ENCODE data around the gene MSANTD4. TPM values are rescaled to one million over a fixed set of nuclear protein-coding genes. Genes with fewer than 3 reads are reported as not detected.

The MSANTD4 gene
- total RNA-seq, 4 donors from 2014 or later, result 22.8 to 57.7 (median 31.6) TPM

DNA sequence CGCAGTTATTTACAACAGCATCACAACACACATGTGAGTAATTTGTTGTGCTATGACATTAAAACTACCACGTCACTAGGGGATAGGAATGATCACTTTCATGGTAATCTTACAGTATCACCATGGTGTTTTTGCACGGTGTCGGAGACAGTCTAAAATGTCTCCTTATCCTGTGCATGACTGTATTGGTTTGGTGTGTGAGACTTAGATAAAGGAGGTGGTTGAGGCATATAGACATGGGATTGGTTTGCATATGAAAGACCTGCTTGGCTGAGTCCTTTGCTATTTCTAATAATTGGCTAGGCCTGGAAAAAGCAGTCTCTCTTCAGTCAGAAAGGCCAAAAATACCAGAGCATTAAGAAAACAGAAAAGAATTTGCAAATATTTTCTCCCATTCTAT, 30.2 kb downstream of the MSANTD4 start:
- H3K27ac ChIP-seq, result no peak overlapping the region
- no peaks in the 10 kb centered on the region for H3K27me3 ChIP-seq
- H3K9me3 ChIP-seq, result no peaks in the 10 kb centered on the region
- H3K4me3 ChIP-seq, result no peak overlapping the region
- intact Hi-C loops (cut with DNase I; ENCODE audit: low total_unique reads), result no loop called here
- no peak for DNase-seq
- H3K36me3 ChIP-seq, result no peaks in the 10 kb centered on the region
- H3K4me1 ChIP-seq, result no peaks in the 10 kb centered on the region
- no peak for TF ChIP-seq POLR2A (IDR thresholded peaks at IDR 0.05)
- TF ChIP-seq, protein P1, sequence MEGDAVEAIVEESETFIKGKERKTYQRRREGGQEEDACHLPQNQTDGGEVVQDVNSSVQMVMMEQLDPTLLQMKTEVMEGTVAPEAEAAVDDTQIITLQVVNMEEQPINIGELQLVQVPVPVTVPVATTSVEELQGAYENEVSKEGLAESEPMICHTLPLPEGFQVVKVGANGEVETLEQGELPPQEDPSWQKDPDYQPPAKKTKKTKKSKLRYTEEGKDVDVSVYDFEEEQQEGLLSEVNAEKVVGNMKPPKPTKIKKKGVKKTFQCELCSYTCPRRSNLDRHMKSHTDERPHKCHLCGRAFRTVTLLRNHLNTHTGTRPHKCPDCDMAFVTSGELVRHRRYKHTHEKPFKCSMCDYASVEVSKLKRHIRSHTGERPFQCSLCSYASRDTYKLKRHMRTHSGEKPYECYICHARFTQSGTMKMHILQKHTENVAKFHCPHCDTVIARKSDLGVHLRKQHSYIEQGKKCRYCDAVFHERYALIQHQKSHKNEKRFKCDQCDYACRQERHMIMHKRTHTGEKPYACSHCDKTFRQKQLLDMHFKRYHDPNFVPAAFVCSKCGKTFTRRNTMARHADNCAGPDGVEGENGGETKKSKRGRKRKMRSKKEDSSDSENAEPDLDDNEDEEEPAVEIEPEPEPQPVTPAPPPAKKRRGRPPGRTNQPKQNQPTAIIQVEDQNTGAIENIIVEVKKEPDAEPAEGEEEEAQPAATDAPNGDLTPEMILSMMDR (IDR thresholded peaks at IDR 0.05), result no peak

DNA sequence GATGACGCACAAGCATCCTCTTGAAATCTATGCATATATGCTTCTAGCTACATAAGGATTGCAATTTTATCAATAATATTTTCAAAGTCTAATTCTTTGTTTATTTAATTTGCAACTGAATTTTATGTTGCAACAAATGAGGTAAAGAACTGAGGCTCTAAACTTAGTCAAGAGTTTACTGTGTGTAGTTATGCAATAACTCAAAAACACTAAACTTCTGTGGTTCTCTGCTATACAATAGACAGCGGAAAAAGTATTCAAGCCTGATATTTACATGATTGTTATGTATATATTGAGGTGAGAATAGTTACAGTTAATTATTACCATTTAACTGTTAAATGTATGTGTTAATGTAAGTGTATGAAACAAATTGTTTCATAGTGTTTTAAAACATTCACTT, 32.9 kb downstream of the MSANTD4 start:
- H3K4me1 ChIP-seq, result no peaks in the 10 kb centered on the region
- no peak overlapping the region for H3K27ac ChIP-seq
- no peak overlapping the region for H3K4me3 ChIP-seq
- no peaks in the 10 kb centered on the region for H3K36me3 ChIP-seq
- no peak for DNase-seq
- H3K27me3 ChIP-seq, result no peaks in the 10 kb centered on the region
- TF ChIP-seq POLR2A (IDR thresholded peaks at IDR 0.05), result no peak
- TF ChIP-seq, protein P1 (IDR thresholded peaks at IDR 0.05), result no peak
- intact Hi-C loops (cut with DNase I; ENCODE audit: low total_unique reads), result no loop called here
- no peaks in the 10 kb centered on the region for H3K9me3 ChIP-seq

DNA sequence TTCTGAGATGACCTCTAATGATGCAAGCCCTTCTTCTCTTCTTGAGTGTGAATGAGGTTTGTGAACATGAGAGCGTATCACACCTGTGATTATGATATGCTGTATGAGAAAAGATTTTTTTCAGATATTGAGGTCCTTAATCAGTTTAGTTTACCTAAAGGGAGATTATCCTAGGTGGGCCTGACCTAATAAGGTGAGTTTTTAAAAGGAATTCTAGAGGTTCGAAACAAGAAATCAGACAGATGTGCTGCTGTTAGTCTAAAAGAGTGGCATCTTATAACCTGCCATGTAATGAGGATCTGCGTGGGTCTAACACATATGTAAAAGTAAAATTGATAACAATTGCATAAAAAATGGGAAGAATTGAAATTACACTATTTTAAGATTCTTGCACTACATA, 33.8 kb downstream of the MSANTD4 start:
- no peak for DNase-seq
- intact Hi-C loops (cut with DNase I; ENCODE audit: low total_unique reads), result no loop called here
- H3K4me1 ChIP-seq, result no peaks in the 10 kb centered on the region
- no peaks in the 10 kb centered on the region for H3K36me3 ChIP-seq
- no peak for TF ChIP-seq POLR2A (IDR thresholded peaks at IDR 0.05)
- TF ChIP-seq, protein P1 (IDR thresholded peaks at IDR 0.05), result no peak
- no peak overlapping the region for H3K27ac ChIP-seq
- no peaks in the 10 kb centered on the region for H3K9me3 ChIP-seq
- no peaks in the 10 kb centered on the region for H3K27me3 ChIP-seq
- H3K4me3 ChIP-seq, result no peak overlapping the region

DNA sequence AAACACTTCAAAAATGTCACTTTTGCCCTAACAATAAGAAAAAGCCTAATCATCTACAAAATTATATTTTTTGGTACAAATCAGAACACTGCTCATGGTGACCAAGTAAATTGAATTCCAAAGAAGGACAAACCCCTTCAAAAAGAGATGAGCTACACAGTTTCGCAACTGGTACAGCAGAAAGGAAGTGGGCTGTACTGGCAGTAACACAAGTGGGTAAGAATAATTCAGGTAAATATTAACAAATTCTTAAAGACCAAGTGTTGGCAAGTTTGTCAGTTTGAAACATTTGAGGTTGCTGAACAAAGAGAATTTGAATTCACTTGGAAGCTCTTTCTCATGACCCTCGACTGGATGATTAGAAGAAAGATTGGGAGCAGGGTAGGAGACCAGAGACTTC, 35.5 kb downstream of the MSANTD4 start:
- no peaks in the 10 kb centered on the region for H3K9me3 ChIP-seq
- TF ChIP-seq POLR2A (IDR thresholded peaks at IDR 0.05), result no peak
- TF ChIP-seq, protein P1 (IDR thresholded peaks at IDR 0.05), result no peak
- no peak for DNase-seq
- no peaks in the 10 kb centered on the region for H3K4me1 ChIP-seq
- H3K27ac ChIP-seq, result no peak overlapping the region
- no peaks in the 10 kb centered on the region for H3K27me3 ChIP-seq
- H3K36me3 ChIP-seq, result no peaks in the 10 kb centered on the region
- intact Hi-C loops (cut with DNase I; ENCODE audit: low total_unique reads), result no loop called here
- no peak overlapping the region for H3K4me3 ChIP-seq

DNA sequence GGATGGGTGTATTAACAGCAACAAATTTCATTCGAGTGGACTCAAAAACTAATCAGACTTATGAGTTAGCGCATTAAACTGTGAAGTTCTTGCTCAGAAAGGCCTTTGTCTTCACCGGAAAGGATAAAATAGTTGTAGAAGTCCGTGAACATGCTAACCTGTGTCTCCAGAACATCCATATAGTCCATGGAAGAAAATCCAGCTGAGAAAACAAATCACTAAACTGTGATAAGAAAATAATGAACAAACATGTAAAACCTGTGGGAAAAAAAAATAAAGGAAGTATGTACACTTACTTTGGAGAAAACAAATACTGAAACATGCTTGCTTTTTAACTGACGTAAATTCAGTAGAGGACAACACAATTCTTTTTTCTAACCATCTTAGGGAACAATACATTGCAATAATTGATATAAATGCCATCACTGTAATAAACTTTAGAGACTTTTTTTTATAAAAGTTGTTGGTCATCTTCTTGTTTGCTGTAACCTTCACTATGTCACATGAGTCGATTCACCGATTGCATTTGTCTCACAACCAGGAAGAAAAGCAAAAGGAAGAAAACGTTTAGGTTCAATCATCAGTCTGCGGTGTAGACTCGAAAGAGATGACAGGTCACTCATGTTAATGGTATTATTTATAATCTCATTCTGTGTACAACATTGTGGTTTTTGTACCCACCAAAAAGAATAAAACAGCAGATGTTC, 41.9 kb downstream of the MSANTD4 start:
- no peak for DNase-seq

More for the DNA sequence above, 41.9 kb downstream of the MSANTD4 start:
- H3K36me3 ChIP-seq, result no peaks in the 10 kb centered on the region
- H3K4me3 ChIP-seq, result no peak overlapping the region
- intact Hi-C loops (cut with DNase I; ENCODE audit: low total_unique reads), result no loop called here
- H3K4me1 ChIP-seq, result no peaks in the 10 kb centered on the region
- TF ChIP-seq, protein P1 (IDR thresholded peaks at IDR 0.05), result no peak
- no peak for TF ChIP-seq POLR2A (IDR thresholded peaks at IDR 0.05)
- H3K9me3 ChIP-seq, result no peaks in the 10 kb centered on the region
- H3K27ac ChIP-seq, result no peak overlapping the region
- no peaks in the 10 kb centered on the region for H3K27me3 ChIP-seq
